ENCODE data around the gene VPS39. TPM values are rescaled to one million over a fixed set of nuclear protein-coding genes. Genes with fewer than 3 reads are reported as not detected.

Gene VPS39
- total and polyA plus RNA-seq, 2 of the 8 experiments (the other 6 are each of a cell fraction or from before 2014, with no cell fraction given): 34.4 to 36.6 TPM

DNA sequence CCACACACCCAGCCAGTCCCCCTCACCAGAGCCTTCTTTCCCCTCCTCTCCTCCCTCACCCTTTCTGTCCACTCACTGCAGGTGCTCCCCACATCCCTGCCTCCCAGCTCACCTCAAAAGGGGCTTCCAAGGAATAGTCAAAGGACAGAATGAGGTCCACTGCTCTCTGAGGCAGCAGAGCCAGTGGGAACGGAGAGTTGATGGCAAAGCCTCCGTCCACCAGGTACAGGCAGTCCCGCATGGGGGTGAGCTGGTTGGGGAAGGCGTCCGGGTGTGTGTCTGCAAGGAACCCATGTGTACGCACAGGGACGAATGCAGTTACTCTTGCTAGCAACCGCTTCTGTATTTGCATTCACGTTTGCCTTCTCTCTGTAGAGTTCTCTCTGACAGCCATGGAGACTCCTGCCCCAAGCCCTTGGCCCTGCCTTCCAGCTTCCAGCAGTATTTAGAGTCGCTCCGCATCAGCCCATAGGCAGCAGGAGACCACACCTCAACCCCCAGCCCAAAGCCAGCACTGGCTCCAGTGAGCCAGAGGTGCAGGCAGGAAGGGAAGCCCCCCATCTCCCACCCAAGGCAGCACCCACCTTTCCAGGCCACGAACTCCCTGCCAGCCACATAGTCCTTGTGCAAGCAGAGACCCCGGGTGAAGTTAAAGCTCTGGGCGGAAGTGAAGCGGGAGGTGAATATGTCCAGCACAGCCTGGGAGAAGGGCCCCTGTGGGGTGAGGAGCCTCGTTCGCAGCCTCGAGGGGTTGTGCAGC lies 64.1 kb downstream of the VPS39 start:
- Histone ChIP-seq H4K5ac (ENCODE audit: insufficient read length, low read depth, low read length) (no peak overlapping the region), H2BK20ac (ENCODE audit: low read length) (no peak overlapping the region), H3K9me3 (ENCODE audit: insufficient read depth in 2 of 2, low read depth in 1 of 2, low read length in 1 of 2) (peaks cover 3 to 4% of the 10 kb centered on the region in 2 experiments; a peak in 1 of 4 replicates), H3K36me3 (ENCODE audit: control insufficient read depth in 2 of 4, insufficient read depth in 4 of 4, low read length in 3 of 4) (no peaks in the 10 kb centered on the region), H3K27me3 (replicated peaks in 1 of 4; ENCODE audit: control insufficient read depth in 3 of 4, extremely low read depth in 1 of 4, insufficient read depth in 3 of 4, low read length in 3 of 4) (no peaks in the 10 kb centered on the region), H4K8ac (ENCODE audit: extremely low read depth, insufficient read depth, low read length) (no peak overlapping the region), H4K20me1 (replicated peaks in 1 of 2; ENCODE audit: control insufficient read depth in 1 of 2, insufficient read depth in 2 of 2, low read length in 2 of 2) (no peaks in the 10 kb centered on the region), H2AFZ (ENCODE audit: low read length) (0 out of 2 replicates have a peak overlapping the region, but pooled peaks have one; percentile 30), H2BK15ac (ENCODE audit: low read length) (no peak overlapping the region), H3K4me3 (ENCODE audit: extremely low read depth in 1 of 4, insufficient read depth in 2 of 4, low read depth in 3 of 4, low read length in 4 of 4) (no peak overlapping the region), H3K4me2 (ENCODE audit: insufficient read depth in 1 of 2, low read depth in 2 of 2, low read length in 2 of 2) (no peak overlapping the region), H2AK5ac (ENCODE audit: low read depth, low read length) (no peak overlapping the region), H4K91ac (replicated peaks; ENCODE audit: insufficient read length, low read length) (no peak overlapping the region), H3K23ac (ENCODE audit: insufficient read length) (no peak overlapping the region), H3K79me1 (ENCODE audit: low read depth, low read length) (no peaks in the 10 kb centered on the region), H3K27ac (ENCODE audit: low read depth, low read length) (no peak overlapping the region), H3K18ac (ENCODE audit: extremely low read depth, low read length) (no peak overlapping the region; the same call in 1 of the 2 replicates), H3K23me2 (ENCODE audit: low read depth, low read length) (no peaks in the 10 kb centered on the region), H2BK12ac (ENCODE audit: low read depth, low read length) (no peak overlapping the region), H2BK120ac (replicated peaks; ENCODE audit: low read depth, low read length) (no peak overlapping the region), H3K14ac (ENCODE audit: insufficient read length) (no peak overlapping the region), H3K9ac (replicated peaks in 1 of 4; ENCODE audit: extremely low read depth in 1 of 4, low read depth in 3 of 4, low read length in 3 of 4) (no peak overlapping the region), H3K56ac (replicated peaks; ENCODE audit: insufficient read length, low read depth, low read length) (no peak overlapping the region), H3K4ac (replicated peaks; ENCODE audit: insufficient read length, low read depth, low read length) (no peak overlapping the region), H3K4me1 (replicated peaks in 1 of 4; ENCODE audit: control insufficient read depth in 3 of 4, insufficient read depth in 4 of 4, low read length in 3 of 4) (no peaks in the 10 kb centered on the region; a peak in 1 of 7 replicates), H3K79me2 (ENCODE audit: control insufficient read depth in 1 of 2, insufficient read depth in 2 of 2, low read length in 2 of 2) (no peaks in the 10 kb centered on the region), H2BK5ac (ENCODE audit: low read depth, low read length) (no peak overlapping the region)
- ChIA-PET CTCF (ENCODE audit: partially characterized antibody) (interaction anchor here (0.7 to 22.6 kb wide), 7 partner anchors 7 to 155 kb away, joined by 3 to 416 read pairs (median 8); partner anchors contain the start of gene PLA2G4F), POLR2A (ENCODE audit: partially characterized antibody) (no interaction called here)
- DNase-seq (ENCODE audit: low read depth in 1 of 2, low spot score in 2 of 2) (no peak), FAIRE-seq (no peak)
- 88% methylated on average over 18 of the region's 18 CpGs; no CpG with 5 or more reads in 1 of the 2 experiments for WGBS, 2 experiments (ENCODE audit: extremely low coverage in 1 of 2, insufficient coverage in 1 of 2, insufficient read length in 1 of 2, insufficient replicate concordance in 2 of 2, low coverage in 1 of 2, low lambda C conversion rate in 2 of 2, missing lambda C conversion rate in 1 of 2)
- TF ChIP-seq TAF1 (IDR thresholded peaks at IDR 0.05; ENCODE audit: low read depth, low read length): no peak
- TF ChIP-seq, protein P1, sequence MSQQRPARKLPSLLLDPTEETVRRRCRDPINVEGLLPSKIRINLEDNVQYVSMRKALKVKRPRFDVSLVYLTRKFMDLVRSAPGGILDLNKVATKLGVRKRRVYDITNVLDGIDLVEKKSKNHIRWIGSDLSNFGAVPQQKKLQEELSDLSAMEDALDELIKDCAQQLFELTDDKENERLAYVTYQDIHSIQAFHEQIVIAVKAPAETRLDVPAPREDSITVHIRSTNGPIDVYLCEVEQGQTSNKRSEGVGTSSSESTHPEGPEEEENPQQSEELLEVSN (IDR thresholded peaks at IDR 0.05): no peak
- no peak for TF ChIP-seq JUND (IDR thresholded peaks at IDR 0.05; ENCODE audit: low read length)
- TF ChIP-seq CREB1 (IDR thresholded peaks at IDR 0.05): no peak
- no peak for TF ChIP-seq HDAC2 (IDR thresholded peaks at IDR 0.05; ENCODE audit: borderline replicate concordance in 1 of 2, low read depth in 2 of 2, low read length in 2 of 2)
- TF ChIP-seq, protein P2, sequence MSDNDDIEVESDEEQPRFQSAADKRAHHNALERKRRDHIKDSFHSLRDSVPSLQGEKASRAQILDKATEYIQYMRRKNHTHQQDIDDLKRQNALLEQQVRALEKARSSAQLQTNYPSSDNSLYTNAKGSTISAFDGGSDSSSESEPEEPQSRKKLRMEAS (IDR thresholded peaks at IDR 0.05): no peak
- no peak for TF ChIP-seq TAF7 (optimal IDR thresholded peaks at IDR 0.05; ENCODE audit: borderline replicate concordance, low read depth, low read length)
- TF ChIP-seq KDM4A (IDR thresholded peaks at IDR 0.05; ENCODE audit: low read depth, low read length, severe bottlenecking): no peak
- TF ChIP-seq KDM5A (IDR thresholded peaks at IDR 0.05; ENCODE audit: low read length): no peak
- TF ChIP-seq SIN3A (conservative IDR thresholded peaks at IDR 0.05 in 1 of 2, IDR thresholded peaks at IDR 0.05 in 1 of 2; ENCODE audit: low read depth in 1 of 2, low read length in 2 of 2): no peak
